B cell (primary cell): Measurements from ENCODE around the gene CGRRF1. TPM values are rescaled to one million over a fixed set of nuclear protein-coding genes. Genes with fewer than 3 reads are reported as not detected.

Experiments
- ATAC-seq: fragments of 200-7000 bp; cut with Tn5 transposase; one replicate; pipeline ENCODE4 v1.10.0; 2021; ENCODE audit warnings: low read depth, mild to moderate bottlenecking, moderate number of reproducible peaks, moderate library complexity
- CTCF ChIA-PET: fragments of 350-600 bp; sonication (Branson Sonifier 250); formaldehyde crosslinking; loops from one replicate; lab custom pipeline; 2021; ENCODE audit warnings: antibody characterized with exemption, inconsistent platforms; lab: Charles Lee
- POLR2A ChIA-PET: fragments of 350-600 bp; sonication (Branson Sonifier 250); formaldehyde crosslinking; loops from one replicate; lab custom pipeline; 2021; ENCODE audit warnings: antibody characterized with exemption; lab: Charles Lee
- DNase-seq: peaks from one replicate; pipeline ENCODE4 v3.0.0; 2013
- H2AFZ ChIP-seq: 2 replicates; pipeline ENCODE4 v1.6.1; 2012; ENCODE audit warnings: mild to moderate bottlenecking, low read depth, low read length; ENCODE audit not compliant: insufficient read depth, poor library complexity, severe bottlenecking
- H3K27ac ChIP-seq, 2 donors: 1 replicate in 1 of 2; 2 replicates in 1 of 2; pipeline ENCODE4 v1.5.1; 2012 to 2013; ENCODE audit warnings: low read length in 2 of 2, mild to moderate bottlenecking in 2 of 2, moderate library complexity in 1 of 2
- H3K27me3 ChIP-seq, 4 experiments: fragments of 200-600 bp in 1 of 4; sonication (generic) in 1 of 4; replicated peaks in 1 of 4; 1 replicate in 2 of 4; 2 replicates in 2 of 4; pipeline versions ENCODE4 v1.6.1 to v1.7.0; 2013 to 2016; ENCODE audit warnings: low read length in 3 of 4, mild to moderate bottlenecking in 2 of 4, mixed read lengths in 1 of 4, moderate library complexity in 1 of 4; ENCODE audit not compliant: insufficient read depth in 4 of 4, control insufficient read depth in 3 of 4; ENCODE audit errors: control extremely low read depth in 1 of 4
- H3K36me3 ChIP-seq, 2 experiments: replicated peaks in 1 of 2; 1 replicate in 1 of 2; 2 replicates in 1 of 2; pipeline versions ENCODE4 v1.6.1 to v1.7.1; 2013; ENCODE audit warnings: low read length in 1 of 2; ENCODE audit not compliant: insufficient read depth in 2 of 2, control insufficient read depth in 1 of 2; ENCODE audit errors: control extremely low read depth in 1 of 2, extremely low read depth in 1 of 2
- H3K4me1 ChIP-seq, 2 donors: fragments of 200-600 bp in 1 of 2; sonication (generic) in 1 of 2; 1 replicate in 1 of 2; 2 replicates in 1 of 2; pipeline versions ENCODE4 v1.5.1 to v1.6.1; 2013 to 2017; ENCODE audit warnings: low read length in 2 of 2; ENCODE audit not compliant: control insufficient read depth in 2 of 2, insufficient read depth in 2 of 2
- H3K4me2 ChIP-seq: replicated peaks from 2 replicates; pipeline ENCODE3; 2012; ENCODE audit warnings: mild to moderate bottlenecking, low read depth, low read length; ENCODE audit not compliant: poor library complexity, severe bottlenecking
- H3K4me3 ChIP-seq, 5 experiments: fragments of 200-600 bp in 1 of 5; sonication (generic) in 1 of 5; 1 replicate in 3 of 5; 2 replicates in 2 of 5; pipeline versions ENCODE4 v1.5.1 to v1.7.0; 2011 to 2016; ENCODE audit warnings: low read length in 4 of 5, mild to moderate bottlenecking in 4 of 5, low read depth in 2 of 5, control low read depth in 1 of 5, moderate library complexity in 1 of 5; ENCODE audit not compliant: insufficient read depth in 1 of 5; ENCODE audit errors: control extremely low read depth in 1 of 5, extremely low read depth in 1 of 5
- H3K79me2 ChIP-seq: fragments of 200-600 bp; sonication (generic); one replicate; pipeline ENCODE4 v1.6.0; 2016; ENCODE audit warnings: low read length; ENCODE audit not compliant: control insufficient read depth, insufficient read depth
- H3K9ac ChIP-seq: fragments of 200-600 bp; sonication (generic); 2 replicates; pipeline ENCODE4 v1.6.1; 2017; ENCODE audit warnings: mild to moderate bottlenecking, low read length, moderate library complexity
- H3K9me3 ChIP-seq, 3 donors: one replicate each; pipeline versions ENCODE4 v1.6.1 to v1.7.1; 2013; ENCODE audit warnings: low read length in 2 of 3; ENCODE audit not compliant: control insufficient read depth in 2 of 3, insufficient read depth in 1 of 3; ENCODE audit errors: control extremely low read depth in 1 of 3
- H4K20me1 ChIP-seq: 2 replicates; pipeline ENCODE4 v1.6.0; 2012; ENCODE audit warnings: mild to moderate bottlenecking, low read length; ENCODE audit not compliant: insufficient read depth, control insufficient read depth, poor library complexity, severe bottlenecking
- H3K27ac Mint-ChIP-seq: one replicate; pipeline ENCODE4 v1.8.0; 2021; ENCODE audit warnings: mixed read lengths
- H3K27me3 Mint-ChIP-seq: one replicate; pipeline ENCODE4 v1.8.0; 2021; ENCODE audit warnings: mixed read lengths
- H3K4me1 Mint-ChIP-seq: one replicate; pipeline ENCODE4 v1.8.0; 2021; ENCODE audit warnings: mixed read lengths
- H3K4me3 Mint-ChIP-seq: one replicate; pipeline ENCODE4 v1.8.0; 2021; ENCODE audit warnings: mixed read lengths
- H3K9me3 Mint-ChIP-seq: one replicate; pipeline ENCODE4 v1.8.0; 2022; ENCODE audit warnings: mixed read lengths; ENCODE audit not compliant: insufficient read depth
- EZH2 ChIP-seq: IDR thresholded peaks from 2 replicates; pipeline ENCODE4 v1.6.1; 2012; ENCODE audit warnings: borderline replicate concordance, low read depth, mild to moderate bottlenecking, moderate library complexity, low read length; ENCODE audit not compliant: insufficient read depth, poor library complexity, severe bottlenecking
- WGBS: methylation state at CpG from one replicate; pipeline ENCODE4 v1.1.5; 2013; ENCODE audit warnings: missing lambda C conversion rate; ENCODE audit not compliant: insufficient coverage; 5-methylcytosine and 5-hydroxymethylcytosine counted together
- intact Hi-C: fragments of 100-400 bp; cut with micrococcal nuclease; formaldehyde crosslinking; loops from one replicate; pipeline ENCODE4 v1.10.0; 2022
- polyA plus RNA-seq: library from polyadenylated mRNA; depleted of rRNA; stranded (reverse); fragments of >200 nt; gene quantifications from 2 replicates; pipeline ENCODE4 v1.2.3, GENCODE V29; 2012
- total RNA-seq, 2 donors: library from RNA; stranded (reverse); fragments of 120-200 nt in 1 of 2; gene quantifications; 1 replicate in 1 of 2; 2 replicates in 1 of 2; pipeline versions ENCODE4 v1.2.3 to v1.2.4, GENCODE V29; 2013 to 2022
- TF ChIP-seq, protein P1 (sequence below): fragments of 200-600 bp; IDR thresholded peaks from one replicate; pipeline ENCODE4 v1.8.0; 2022; ENCODE audit warnings: antibody characterized with exemption, mild to moderate bottlenecking

Gene CGRRF1
- total and polyA plus RNA-seq, 2 donors (not counting 1 experiment from before 2014, with no cell fraction given) = 10.0 to 15.8 TPM

- Histone ChIP-seq H3K27ac (no peak overlapping the region), H3K9ac (no peak overlapping the region), H3K79me2 (peaks cover 18% of the 10 kb centered on the region), H3K4me3 (no peak overlapping the region), H3K4me1 (no peaks in the 10 kb centered on the region), H3K9me3 (no peaks in the 10 kb centered on the region), H4K20me1 (peaks cover 5% of the 10 kb centered on the region), H2AFZ (no peak overlapping the region), H3K4me2 (no peak overlapping the region), H3K36me3 (no peaks in the 10 kb centered on the region), H3K27me3 (no peaks in the 10 kb centered on the region)
- intact Hi-C loops = no loop called here
- TF ChIP-seq, protein P1, sequence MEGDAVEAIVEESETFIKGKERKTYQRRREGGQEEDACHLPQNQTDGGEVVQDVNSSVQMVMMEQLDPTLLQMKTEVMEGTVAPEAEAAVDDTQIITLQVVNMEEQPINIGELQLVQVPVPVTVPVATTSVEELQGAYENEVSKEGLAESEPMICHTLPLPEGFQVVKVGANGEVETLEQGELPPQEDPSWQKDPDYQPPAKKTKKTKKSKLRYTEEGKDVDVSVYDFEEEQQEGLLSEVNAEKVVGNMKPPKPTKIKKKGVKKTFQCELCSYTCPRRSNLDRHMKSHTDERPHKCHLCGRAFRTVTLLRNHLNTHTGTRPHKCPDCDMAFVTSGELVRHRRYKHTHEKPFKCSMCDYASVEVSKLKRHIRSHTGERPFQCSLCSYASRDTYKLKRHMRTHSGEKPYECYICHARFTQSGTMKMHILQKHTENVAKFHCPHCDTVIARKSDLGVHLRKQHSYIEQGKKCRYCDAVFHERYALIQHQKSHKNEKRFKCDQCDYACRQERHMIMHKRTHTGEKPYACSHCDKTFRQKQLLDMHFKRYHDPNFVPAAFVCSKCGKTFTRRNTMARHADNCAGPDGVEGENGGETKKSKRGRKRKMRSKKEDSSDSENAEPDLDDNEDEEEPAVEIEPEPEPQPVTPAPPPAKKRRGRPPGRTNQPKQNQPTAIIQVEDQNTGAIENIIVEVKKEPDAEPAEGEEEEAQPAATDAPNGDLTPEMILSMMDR = no peak
- no peak for TF ChIP-seq EZH2
- POLR2A ChIA-PET = no interaction called here
- ATAC-seq (no peak), DNase-seq (no peak)
- H3K4me1 Mint-ChIP-seq = no peaks in the 10 kb centered on the region
- no peaks in the 10 kb centered on the region for H3K27me3 Mint-ChIP-seq
- H3K9me3 Mint-ChIP-seq = peaks cover 11% of the 10 kb centered on the region
- WGBS = no CpG with 5 or more reads among the region's 1 CpG
- H3K4me3 Mint-ChIP-seq = no peak overlapping the region
- no peak overlapping the region for H3K27ac Mint-ChIP-seq
- CTCF ChIA-PET = interaction anchor here (1.3 kb wide), 1 partner anchor 17 kb away, joined by 4 read pairs; the partner anchor contains the start of gene SAMD4A
Measured at GRCh38 chr14:54584097-54584496, 74.4 kb downstream of the CGRRF1 start.

GRCh38 chr14:54585214-54585613 lies 75.5 kb downstream of the CGRRF1 start:
- Histone ChIP-seq H3K9ac (no peak overlapping the region), H2AFZ (no peak overlapping the region), H3K79me2 (peaks cover 21% of the 10 kb centered on the region), H4K20me1 (peaks cover 5% of the 10 kb centered on the region), H3K4me3 (no peak overlapping the region), H3K27me3 (no peaks in the 10 kb centered on the region), H3K36me3 (no peaks in the 10 kb centered on the region), H3K4me1 (no peaks in the 10 kb centered on the region), H3K9me3 (no peaks in the 10 kb centered on the region), H3K4me2 (no peak overlapping the region), H3K27ac (no peak overlapping the region)
- TF ChIP-seq EZH2 = no peak
- TF ChIP-seq, protein P1 = no peak
- ATAC-seq (no peak), DNase-seq (no peak)
- ChIA-PET CTCF (no interaction called here), POLR2A (no interaction called here)
- no peak overlapping the region for H3K27ac Mint-ChIP-seq
- intact Hi-C loops = no loop called here
- WGBS = no CpG with 5 or more reads among the region's 3 CpGs
- H3K4me1 Mint-ChIP-seq = no peaks in the 10 kb centered on the region
- no peak overlapping the region for H3K4me3 Mint-ChIP-seq
- H3K27me3 Mint-ChIP-seq = no peaks in the 10 kb centered on the region
- H3K9me3 Mint-ChIP-seq = peaks cover 11% of the 10 kb centered on the region

Other genes with a start within 250 kb of the CGRRF1 start
- gene CDKN3, start 112.9 kb upstream of the CGRRF1 start, total RNA-seq = 0.42 and 0.87 TPM in 2 replicates
- 1.0 and 1.3 TPM in 2 replicates for gene CDKN3, start 112.9 kb upstream of the CGRRF1 start, polyA plus RNA-seq
- gene CNIH1, start 68.5 kb upstream of the CGRRF1 start, total RNA-seq = 42.8 and 52.0 TPM in 2 replicates
- gene CNIH1, start 68.5 kb upstream of the CGRRF1 start, polyA plus RNA-seq = 37.9 and 66.4 TPM in 2 replicates
- gene GMFB, start 20.9 kb upstream of the CGRRF1 start, total RNA-seq = 42.6 and 49.8 TPM in 2 replicates
- gene GMFB, start 20.9 kb upstream of the CGRRF1 start, polyA plus RNA-seq = 13.6 and 27.4 TPM in 2 replicates
- gene SAMD4A, start 57.2 kb downstream of the CGRRF1 start, total RNA-seq = 12.7 and 13.7 TPM in 2 replicates
- gene SAMD4A, start 57.2 kb downstream of the CGRRF1 start, polyA plus RNA-seq = 5.6 and 5.7 TPM in 2 replicates